SK-N-SH (cell line): Measurements from ENCODE around the gene PRRC2B. TPM values are rescaled to one million over a fixed set of nuclear protein-coding genes. Genes with fewer than 3 reads are reported as not detected.

Experiments used
- CTCF ChIA-PET: fragments of 300-600, 350-600 bp; formaldehyde crosslinking; extraction: SDS; loops from one replicate; lab custom pipeline; 2021; lab: Yijun Ruan, JAX
- POLR2A ChIA-PET: fragments of 350-600 bp; sonication (Branson Sonifier 250); formaldehyde crosslinking; extraction: SDS; loops from one replicate; lab custom pipeline; 2020; ENCODE audit warnings: antibody characterized with exemption, inconsistent platforms; lab: Yijun Ruan, JAX
- DNase-seq: peaks from one replicate; pipeline ENCODE4 v3.0.0; 2012
- H2AFZ ChIP-seq: fragments of 200-600 bp; sonication (generic); 2 replicates; pipeline ENCODE4 v1.8.1; 2016; ENCODE audit warnings: antibody characterized with exemption, mild to moderate bottlenecking, low read depth
- H3F3A ChIP-seq: fragments of 200-600 bp; sonication (generic); replicated peaks from 2 replicates; pipeline ENCODE3; 2016; ENCODE audit warnings: antibody characterized with exemption, mild to moderate bottlenecking; ENCODE audit not compliant: insufficient read depth
- H3K27ac ChIP-seq, 2 experiments: fragments of 200-500 bp in 1 of 2; fragments of 200-600 bp in 1 of 2; sonication (Bioruptor generic) in 1 of 2; sonication (generic), shearing (Covaris generic) in 1 of 2; 2 replicates each; pipeline versions ENCODE4 v1.5.1 to v1.6.1; 2014 to 2016; ENCODE audit warnings: low read depth in 2 of 2, inconsistent platforms in 1 of 2, low read length in 1 of 2, mild to moderate bottlenecking in 1 of 2, mixed read lengths in 1 of 2
- H3K27me3 ChIP-seq: fragments of 200-600 bp; sonication (generic), shearing (Covaris generic); 2 replicates; pipeline ENCODE4 v1.6.1; 2016; ENCODE audit warnings: mixed run types; ENCODE audit not compliant: insufficient read depth
- H3K36me3 ChIP-seq, 2 experiments: fragments of 200-500 bp in 1 of 2; fragments of 200-600 bp in 1 of 2; sonication (Bioruptor generic) in 1 of 2; sonication (generic) in 1 of 2; replicated peaks in 1 of 2; 2 replicates each; pipeline versions ENCODE3 to v1.5.1; 2014 to 2016; ENCODE audit warnings: low read length in 1 of 2, mild to moderate bottlenecking in 1 of 2; ENCODE audit not compliant: insufficient read depth in 2 of 2, control insufficient read depth in 1 of 2
- H3K4me1 ChIP-seq, 2 experiments: fragments of 200-500 bp in 1 of 2; fragments of 200-600 bp in 1 of 2; sonication (Bioruptor generic) in 1 of 2; sonication (generic), shearing (Covaris generic) in 1 of 2; 2 replicates each; pipeline versions ENCODE4 v1.5.1 to v1.6.1; 2014 to 2016; ENCODE audit warnings: low read depth in 1 of 2, low read length in 1 of 2, mixed run types in 1 of 2; ENCODE audit not compliant: insufficient read depth in 2 of 2, control insufficient read depth in 1 of 2
- H3K4me2 ChIP-seq: fragments of 200-600 bp; sonication (generic), shearing (Covaris generic); 2 replicates; pipeline ENCODE4 v1.6.1; 2017; ENCODE audit warnings: mixed run types
- H3K4me3 ChIP-seq, 2 experiments: fragments of 200-500 bp in 1 of 2; fragments of 200-600 bp in 1 of 2; sonication (Bioruptor generic) in 1 of 2; sonication (generic), shearing (Covaris generic) in 1 of 2; 2 replicates each; pipeline versions ENCODE4 v1.5.1 to v1.8.1; 2014 to 2016; ENCODE audit warnings: low read depth in 2 of 2, inconsistent platforms in 1 of 2, low read length in 1 of 2, mild to moderate bottlenecking in 1 of 2, mixed read lengths in 1 of 2, moderate library complexity in 1 of 2
- H3K79me2 ChIP-seq: fragments of 200-600 bp; sonication (generic); 2 replicates; pipeline ENCODE4 v1.8.1; 2017; ENCODE audit warnings: mild to moderate bottlenecking; ENCODE audit not compliant: insufficient read depth
- H3K9ac ChIP-seq: fragments of 200-600 bp; sonication (generic); 2 replicates; pipeline ENCODE4 v1.6.1; 2017; ENCODE audit warnings: mixed run types
- H3K9me2 ChIP-seq: fragments of 200-600 bp; sonication (generic); 2 replicates; pipeline ENCODE4 v1.6.1; 2017; ENCODE audit warnings: mixed run types
- H3K9me3 ChIP-seq: fragments of 200-600 bp; sonication (generic); 2 replicates; pipeline ENCODE4 v1.6.1; 2017; ENCODE audit warnings: mixed run types, mild to moderate bottlenecking, moderate library complexity
- H4K20me1 ChIP-seq: fragments of 200-600 bp; sonication (generic); 2 replicates; pipeline ENCODE4 v1.6.1; 2017; ENCODE audit warnings: mild to moderate bottlenecking, mixed run types; ENCODE audit not compliant: insufficient read depth
- CHD2 ChIP-seq: fragments of 150-350 bp; IDR thresholded peaks from 2 replicates; pipeline ENCODE4 v1.6.1; 2018; ENCODE audit warnings: low read length; ENCODE audit not compliant: partially characterized antibody
- CTCF ChIP-seq: fragments of 200-600 bp; sonication (generic); IDR thresholded peaks from 2 replicates; pipeline ENCODE4 v1.6.1; 2017; ENCODE audit warnings: antibody characterized with exemption, mild to moderate bottlenecking, moderate library complexity
- EP300 ChIP-seq, 2 experiments: IDR thresholded peaks; 2 replicates each; pipeline versions ENCODE4 v1.4.0 to v1.6.1; 2012; ENCODE audit warnings: borderline replicate concordance in 1 of 2, low read depth in 1 of 2, low read length in 1 of 2
- FOSL2 ChIP-seq: IDR thresholded peaks from 2 replicates; pipeline ENCODE4 v1.4.0; 2012; ENCODE audit warnings: low read depth, mild to moderate bottlenecking, moderate library complexity, borderline replicate concordance
- FOXJ3 ChIP-seq: sonication (generic); formaldehyde crosslinking; IDR thresholded peaks from 2 replicates; pipeline ENCODE4 v1.5.1; 2020; ENCODE audit warnings: mild to moderate bottlenecking, missing genetic modification reagents
- GABPA ChIP-seq: IDR thresholded peaks from 2 replicates; pipeline ENCODE4 v1.4.0; 2012; ENCODE audit warnings: low read depth, mild to moderate bottlenecking
- GATA2 ChIP-seq: sonication (generic); formaldehyde crosslinking; IDR thresholded peaks from 2 replicates; pipeline ENCODE4 v1.5.0; 2020; ENCODE audit warnings: mild to moderate bottlenecking, missing genetic modification reagents
- IRF3 ChIP-seq: fragments of 150-350 bp; IDR thresholded peaks from 2 replicates; pipeline ENCODE4 v1.6.1; 2016; ENCODE audit warnings: mild to moderate bottlenecking, low read depth, low read length
- MEF2A ChIP-seq: IDR thresholded peaks from 2 replicates; pipeline ENCODE4 v1.4.0; 2012; ENCODE audit warnings: low read depth, borderline replicate concordance
- MXI1 ChIP-seq: IDR thresholded peaks from 2 replicates; pipeline ENCODE4 v1.6.1; 2012; ENCODE audit warnings: mild to moderate bottlenecking, low read depth, low read length, improper control_type of control experiment
- NFIC ChIP-seq: IDR thresholded peaks from 2 replicates; pipeline ENCODE4 v1.4.0; 2012; ENCODE audit warnings: borderline replicate concordance
- PBX3 ChIP-seq: IDR thresholded peaks from 2 replicates; pipeline ENCODE4; 2012
- REST ChIP-seq: IDR thresholded peaks from 2 replicates; pipeline ENCODE4 v1.6.1; 2012; ENCODE audit warnings: mild to moderate bottlenecking, low read depth, low read length, moderate library complexity
- RXRA ChIP-seq: IDR thresholded peaks from 2 replicates; pipeline ENCODE4 v1.4.0; 2012; ENCODE audit warnings: low read depth, mild to moderate bottlenecking, borderline replicate concordance
- SMC3 ChIP-seq: IDR thresholded peaks from 2 replicates; pipeline ENCODE4 v1.6.1; 2012; ENCODE audit warnings: low read depth, low read length, improper control_type of control experiment
- TAF1 ChIP-seq: IDR thresholded peaks from 2 replicates; pipeline ENCODE4 v1.6.1; 2012; ENCODE audit warnings: low read depth, mild to moderate bottlenecking, low read length, moderate library complexity, borderline replicate concordance
- ZBTB33 ChIP-seq: IDR thresholded peaks from 2 replicates; pipeline ENCODE4 v1.4.0; 2012; ENCODE audit warnings: low read depth, borderline replicate concordance
- WGBS: methylation state at CpG from one replicate; pipeline ENCODE4 v1.1.6; 2017; ENCODE audit warnings: low lambda C conversion rate; 5-methylcytosine and 5-hydroxymethylcytosine counted together
- polyA plus RNA-seq, 3 experiments: library from polyadenylated mRNA; depleted of rRNA; stranded (reverse); fragments of >200 nt; gene quantifications; 2 replicates each; pipeline ENCODE4 v1.2.3, GENCODE V29; 2012

The PRRC2B gene
- polyA plus RNA-seq, 1 of the 3 experiments (the other 2 are of a cell fraction), result 26.3 TPM

- peaks cover 71 to 72% of the 10 kb centered on the region in 2 experiments for H3K36me3 ChIP-seq
- H3K4me2 ChIP-seq, result no peak overlapping the region
- POLR2A ChIA-PET, result no interaction called here
- no peaks in the 10 kb centered on the region for H3K27me3 ChIP-seq
- no peak for DNase-seq
- H3K4me1 ChIP-seq, result no peaks in the 10 kb centered on the region
- TF ChIP-seq FOXJ3 (CRISPR knock-in tag) (no peak), RXRA (no peak), TAF1 (no peak), IRF3 (no peak), MXI1 (no peak), SMC3 (no peak), MEF2A (no peak), CHD2 (no peak), EP300 (IDR thresholded peaks at IDR 0.05; ENCODE audit: borderline replicate concordance in 1 of 2, low read depth in 1 of 2, low read length in 1 of 2) (no peak), GATA2 (CRISPR knock-in tag) (no peak), PBX3 (no peak), GABPA (no peak), FOSL2 (no peak), ZBTB33 (no peak), REST (no peak), CTCF (no peak), NFIC (no peak)
- TF ChIP-seq, all 33 proteins: peak for 0
- Histone ChIP-seq H2AFZ (no peak overlapping the region), H3K4me3 (no peak overlapping the region), H4K20me1 (peaks cover 18% of the 10 kb centered on the region), H3K9me2 (no peaks in the 10 kb centered on the region), H3K79me2 (peaks cover 90% of the 10 kb centered on the region), H3K9ac (no peak overlapping the region), H3K9me3 (no peaks in the 10 kb centered on the region), H3F3A (peaks cover 11% of the 10 kb centered on the region), H3K27ac (no peak overlapping the region)
- WGBS, result 100% methylated on average over 1 of the region's 1 CpG
- CTCF ChIA-PET, result interaction anchor here (1.0 kb wide), 1 partner anchor 112 kb away, joined by 3 read pairs; no protein-coding TSS in a partner anchor
These were observed 67.3 kb downstream of the PRRC2B start for GRCh38 chr9:131461166-131461565.
